HG02938 (cell line): ENCODE measurements around the gene PI4K2A.

Source experiments
- ATAC-seq: cut with Tn5 transposase; IDR thresholded peaks from one replicate; pipeline ENCODE4 v1.9.1; 2021; ENCODE audit warnings: mild to moderate bottlenecking, moderate library complexity; ENCODE audit not compliant: unreplicated experiment

Gene PI4K2A

GRCh38 chr10:97640174-97640867 is at the start of gene PI4K2A:
Gene PI4K2A (plus strand): TSS chr10:97640671. CDS start chr10:97640743, 72 bp downstream.
- peak; percentile 97 for ATAC-seq

- ATAC-seq, result no peak
These were observed 49.5 kb upstream of the PI4K2A start for GRCh38 chr10:97590748-97591495.

- no peak for ATAC-seq
These were observed 47.0 kb upstream of the PI4K2A start for GRCh38 chr10:97593421-97593820.

- no peak for ATAC-seq
These were observed 44.1 kb upstream of the PI4K2A start for GRCh38 chr10:97596101-97597082.

GRCh38 chr10:97597778-97598177 is 42.7 kb upstream of the PI4K2A start:
- no peak for ATAC-seq

- no peak for ATAC-seq
These were observed 41.8 kb upstream of the PI4K2A start for GRCh38 chr10:97598407-97599271.

- no peak for ATAC-seq
These were observed 41.2 kb upstream of the PI4K2A start for GRCh38 chr10:97599272-97599619.

- no peak for ATAC-seq
These were observed 39.9 kb upstream of the PI4K2A start for GRCh38 chr10:97600616-97601015.

GRCh38 chr10:97601268-97602215 is 38.9 kb upstream of the PI4K2A start:
- no peak for ATAC-seq

GRCh38 chr10:97607095-97607636 is 33.3 kb upstream of the PI4K2A start:
- no peak for ATAC-seq

GRCh38 chr10:97608991-97609561 is 31.4 kb upstream of the PI4K2A start:
- no peak for ATAC-seq

- ATAC-seq, result no peak
These were observed 29.0 kb upstream of the PI4K2A start for GRCh38 chr10:97611473-97611872.

GRCh38 chr10:97612386-97612785 is 28.1 kb upstream of the PI4K2A start:
- no peak for ATAC-seq

- no peak for ATAC-seq
These were observed 22.2 kb upstream of the PI4K2A start for GRCh38 chr10:97618285-97618684.

- ATAC-seq, result no peak
These were observed 21.7 kb upstream of the PI4K2A start for GRCh38 chr10:97618733-97619132.

- ATAC-seq, result no peak
These were observed 17.2 kb upstream of the PI4K2A start for GRCh38 chr10:97623277-97623676.

GRCh38 chr10:97627731-97628130 is 12.7 kb upstream of the PI4K2A start:
- ATAC-seq, result no peak

GRCh38 chr10:97628228-97628627 is 12.2 kb upstream of the PI4K2A start:
- no peak for ATAC-seq

GRCh38 chr10:97629289-97629688 is 11.2 kb upstream of the PI4K2A start:
- no peak for ATAC-seq
